Activated CD8-positive, alpha-beta memory T cell treated with anti-CD3 and anti-CD28 coated beads, Interleukin-2, amount 10 ng/mL, durations not matched to agents 7 days and 5 days (primary cell): Measurements from ENCODE around the gene SHROOM4. TPM values are rescaled to one million over a fixed set of nuclear protein-coding genes. Genes with fewer than 3 reads are reported as not detected.
A peak's percentile ranks its signal among the peaks of the same experiment; 100 is the strongest.

Experiments used
- ATAC-seq: fragments of 150-1000 bp; cut with Tn5 transposase; one replicate; pipeline ENCODE4 v1.10.0; 2021; ENCODE audit warnings: moderate library complexity
- CTCF ChIA-PET: fragments of 350-600 bp; sonication (Branson Sonifier 250); formaldehyde crosslinking; loops from one replicate; lab custom pipeline; 2021; ENCODE audit warnings: antibody characterized with exemption; lab: Charles Lee
- DNase-seq: peaks from one replicate; pipeline ENCODE4 v3.0.0-alpha.2; 2020
- H3K27ac Mint-ChIP-seq: one replicate; pipeline ENCODE4 v1.8.0; 2021; ENCODE audit warnings: mild to moderate bottlenecking, mixed read lengths
- H3K27me3 Mint-ChIP-seq: one replicate; pipeline ENCODE4 v1.8.0; 2021; ENCODE audit warnings: mixed read lengths
- H3K36me3 Mint-ChIP-seq: one replicate; pipeline ENCODE4 v1.8.0; 2021; ENCODE audit warnings: mild to moderate bottlenecking, mixed read lengths
- H3K4me1 Mint-ChIP-seq: one replicate; pipeline ENCODE4 v1.8.0; 2021; ENCODE audit warnings: mixed read lengths
- H3K4me3 Mint-ChIP-seq: one replicate; pipeline ENCODE4 v1.8.0; 2021; ENCODE audit warnings: mild to moderate bottlenecking, moderate library complexity, mixed read lengths
- H3K9me3 Mint-ChIP-seq: one replicate; pipeline ENCODE4 v1.8.0; 2022; ENCODE audit warnings: low read depth, mixed read lengths
- total RNA-seq, 2 experiments: library from RNA; stranded (reverse); gene quantifications; one replicate each; pipeline ENCODE4 v1.2.3, GENCODE V29; 2021

The SHROOM4 gene
- total RNA-seq, 2 experiments from 2014 or later, result not detected

DNA sequence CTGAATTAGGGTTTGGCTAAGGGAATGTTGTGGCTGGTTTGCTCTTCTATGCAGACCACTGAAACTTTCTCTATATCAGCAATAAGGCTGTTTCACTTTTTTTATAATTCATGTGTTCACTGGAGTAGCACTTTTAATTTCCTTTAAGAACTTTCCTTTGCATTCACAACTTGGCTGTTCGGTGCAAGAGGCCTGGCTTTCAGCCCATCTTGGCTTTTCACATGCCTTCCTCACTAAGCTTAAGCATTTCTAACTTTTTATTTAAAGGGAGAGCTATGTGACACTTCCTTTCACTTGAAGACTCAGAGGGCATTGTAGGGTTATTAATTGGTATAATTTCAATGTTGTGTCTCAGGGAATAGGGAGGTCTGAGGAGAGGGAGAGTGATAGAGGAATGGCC, 142.3 kb downstream of the SHROOM4 start:
- H3K36me3 Mint-ChIP-seq, result no peaks in the 10 kb centered on the region
- CTCF ChIA-PET, result no interaction called here
- H3K4me1 Mint-ChIP-seq, result no peaks in the 10 kb centered on the region
- DNase-seq (no peak), ATAC-seq (no peak)
- peaks cover 21% of the 10 kb centered on the region for H3K27me3 Mint-ChIP-seq
- no peak overlapping the region for H3K27ac Mint-ChIP-seq
- H3K9me3 Mint-ChIP-seq, result no peaks in the 10 kb centered on the region
- H3K4me3 Mint-ChIP-seq, result no peak overlapping the region

DNA sequence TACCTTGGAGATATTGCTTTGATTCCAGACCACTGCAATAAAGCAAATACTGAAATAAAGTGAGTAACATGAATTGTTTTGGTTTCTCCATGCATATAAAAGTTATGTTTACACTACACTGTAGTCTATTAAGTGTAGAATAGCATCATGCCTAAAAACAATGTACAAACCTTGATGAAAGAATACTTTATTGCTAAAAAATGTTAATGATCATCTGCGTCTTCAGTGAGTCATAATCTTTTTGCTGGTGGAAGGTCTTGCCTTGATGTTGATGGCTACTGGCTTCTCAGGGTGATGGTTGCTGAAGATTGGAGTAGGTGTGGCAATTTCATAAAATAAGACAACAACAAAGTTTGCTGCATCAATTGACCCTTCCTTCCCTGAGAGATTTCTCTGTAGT, 145.1 kb downstream of the SHROOM4 start:
- Mint-ChIP-seq H3K27me3 (peaks cover 17% of the 10 kb centered on the region), H3K4me1 (no peaks in the 10 kb centered on the region), H3K36me3 (no peaks in the 10 kb centered on the region), H3K4me3 (no peak overlapping the region), H3K27ac (no peak overlapping the region), H3K9me3 (no peaks in the 10 kb centered on the region)
- no peak for ATAC-seq
- no peak for DNase-seq
- CTCF ChIA-PET, result no interaction called here

DNA sequence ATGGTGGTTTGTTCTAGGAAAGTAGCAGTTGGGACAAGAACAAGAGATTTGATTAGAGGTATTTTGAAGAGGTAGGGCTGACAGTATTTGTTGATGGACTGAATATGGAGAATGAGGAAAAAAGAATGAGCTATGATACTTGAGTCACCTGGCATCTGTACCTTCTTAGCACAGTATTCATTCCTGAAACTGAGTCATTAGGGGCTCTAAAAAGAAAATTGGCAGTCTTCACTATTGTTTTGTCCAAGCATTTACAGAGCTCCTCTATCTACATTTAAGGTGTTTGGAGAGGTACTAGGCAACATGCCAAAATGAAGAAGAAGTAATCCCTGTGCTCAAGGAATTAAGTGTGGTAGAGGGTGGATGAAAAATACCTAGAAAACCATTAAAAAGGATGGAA, 165.8 kb downstream of the SHROOM4 start:
- H3K4me3 Mint-ChIP-seq, result no peak overlapping the region
- no peak for ATAC-seq
- H3K27ac Mint-ChIP-seq, result no peak overlapping the region
- CTCF ChIA-PET, result no interaction called here
- no peaks in the 10 kb centered on the region for H3K9me3 Mint-ChIP-seq
- DNase-seq, result no peak
- no peaks in the 10 kb centered on the region for H3K4me1 Mint-ChIP-seq
- H3K27me3 Mint-ChIP-seq, result no peaks in the 10 kb centered on the region
- H3K36me3 Mint-ChIP-seq, result no peaks in the 10 kb centered on the region

DNA sequence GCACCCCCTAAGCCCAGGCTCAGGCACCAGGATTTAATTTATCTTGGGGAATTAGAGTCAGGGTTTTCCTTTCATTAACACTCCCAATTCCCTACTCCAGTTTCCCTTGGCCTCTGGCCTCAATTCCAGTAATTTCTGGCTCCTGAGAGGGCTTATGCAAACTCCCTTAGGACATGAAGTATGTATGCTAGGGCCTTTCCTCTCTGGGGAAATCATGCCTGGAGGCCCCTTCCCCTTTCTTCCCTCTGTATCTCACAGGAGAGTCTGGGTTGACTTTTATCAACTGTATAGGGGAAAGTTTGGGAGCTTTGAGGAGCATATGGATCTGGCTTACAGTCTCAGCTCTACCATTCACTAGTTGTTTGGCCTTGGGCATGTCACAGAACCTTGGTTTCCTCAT, 169.5 kb downstream of the SHROOM4 start:
- Mint-ChIP-seq H3K36me3 (no peaks in the 10 kb centered on the region), H3K27ac (no peak overlapping the region), H3K9me3 (no peaks in the 10 kb centered on the region), H3K4me1 (no peaks in the 10 kb centered on the region), H3K4me3 (no peak overlapping the region), H3K27me3 (no peaks in the 10 kb centered on the region)
- DNase-seq (no peak), ATAC-seq (no peak)
- CTCF ChIA-PET, result no interaction called here

DNA sequence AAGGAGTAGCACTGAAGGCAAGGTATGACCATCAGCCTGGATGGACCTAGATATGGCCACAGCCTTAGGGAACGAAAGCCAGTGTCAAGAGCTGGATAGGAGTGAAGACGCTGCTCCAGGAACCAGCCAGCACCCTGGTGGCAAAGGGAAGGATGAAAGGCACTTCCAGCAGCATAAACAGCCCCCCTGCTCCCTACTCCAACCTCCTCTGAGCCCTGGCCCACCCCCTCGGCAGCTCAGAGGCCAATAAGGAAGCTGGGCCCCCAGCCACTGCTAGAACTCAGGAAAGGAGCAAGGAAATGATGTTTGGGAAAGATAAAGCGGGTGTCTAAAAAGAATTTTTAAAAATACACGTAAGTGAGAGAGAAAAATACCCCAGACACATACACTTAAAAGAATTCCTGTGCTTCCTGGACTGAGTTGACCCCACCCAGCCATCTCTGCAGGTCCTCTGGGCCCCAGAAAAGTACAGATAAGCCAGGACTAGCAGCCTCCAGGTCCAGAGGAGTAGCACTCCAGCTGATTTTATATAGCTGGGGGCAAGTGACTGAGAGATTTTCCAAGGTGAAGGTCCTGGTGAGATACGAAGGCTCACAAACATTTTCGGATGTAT, 170.4 kb downstream of the SHROOM4 start:
- CTCF ChIA-PET, result no interaction called here
- Mint-ChIP-seq H3K27me3 (no peaks in the 10 kb centered on the region), H3K36me3 (no peaks in the 10 kb centered on the region), H3K27ac (no peak overlapping the region), H3K4me1 (no peaks in the 10 kb centered on the region), H3K9me3 (no peaks in the 10 kb centered on the region), H3K4me3 (no peak overlapping the region)
- DNase-seq, result no peak
- no peak for ATAC-seq

DNA sequence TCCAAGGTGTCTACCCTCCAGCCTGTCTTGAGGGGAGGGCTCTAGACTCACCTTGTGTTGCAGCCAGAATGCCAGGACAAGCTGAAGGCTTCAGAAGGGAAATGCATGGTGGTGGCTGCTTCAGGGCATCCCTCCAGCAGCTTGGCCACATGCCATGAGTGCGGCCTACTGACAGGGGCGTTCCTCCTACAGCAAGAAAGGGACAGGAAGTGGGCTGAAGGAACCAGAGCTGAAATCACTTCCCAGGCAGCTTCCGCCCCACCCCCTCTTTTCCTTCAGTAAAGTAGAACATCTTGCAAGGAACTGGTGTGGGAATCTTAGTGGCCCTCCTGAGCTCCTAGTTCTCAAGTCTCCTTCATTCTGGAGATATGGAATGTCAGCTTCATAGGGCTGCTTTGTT, 175.9 kb downstream of the SHROOM4 start:
- no peak for ATAC-seq
- Mint-ChIP-seq H3K27me3 (no peaks in the 10 kb centered on the region), H3K4me1 (no peaks in the 10 kb centered on the region), H3K27ac (no peak overlapping the region), H3K4me3 (no peak overlapping the region), H3K9me3 (no peaks in the 10 kb centered on the region), H3K36me3 (no peaks in the 10 kb centered on the region)
- CTCF ChIA-PET, result no interaction called here
- no peak for DNase-seq

DNA sequence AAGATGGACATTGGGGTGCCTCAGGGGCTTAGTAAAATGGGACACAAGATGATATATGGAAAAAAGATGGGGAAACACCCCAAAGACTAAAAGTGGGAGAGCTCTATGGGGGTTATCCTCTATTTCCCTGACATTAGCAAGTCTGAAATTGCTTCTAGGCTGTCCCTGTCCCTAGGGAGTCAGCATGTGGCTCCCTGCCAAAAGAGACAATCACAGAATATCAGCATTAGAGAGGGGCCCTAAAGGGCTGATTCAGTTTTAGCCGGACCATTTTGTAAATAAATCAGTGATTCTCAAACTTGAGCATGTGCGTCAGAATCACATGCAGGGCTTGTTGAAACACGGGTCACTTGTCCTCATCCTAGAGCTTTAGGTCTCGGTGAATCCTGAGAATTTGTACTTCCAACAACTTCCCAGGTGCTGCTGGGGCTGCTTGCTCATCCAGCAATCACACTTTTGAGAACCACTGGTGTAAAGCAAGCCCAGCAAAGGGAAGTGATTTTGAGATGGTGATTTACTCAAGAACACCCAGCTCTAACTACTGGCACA, 178.1 kb downstream of the SHROOM4 start:
- Mint-ChIP-seq H3K27ac (no peak overlapping the region), H3K27me3 (no peaks in the 10 kb centered on the region), H3K4me1 (no peaks in the 10 kb centered on the region), H3K9me3 (no peaks in the 10 kb centered on the region), H3K36me3 (no peaks in the 10 kb centered on the region), H3K4me3 (no peak overlapping the region)
- no peak for DNase-seq
- no peak for ATAC-seq
- CTCF ChIA-PET, result no interaction called here

DNA sequence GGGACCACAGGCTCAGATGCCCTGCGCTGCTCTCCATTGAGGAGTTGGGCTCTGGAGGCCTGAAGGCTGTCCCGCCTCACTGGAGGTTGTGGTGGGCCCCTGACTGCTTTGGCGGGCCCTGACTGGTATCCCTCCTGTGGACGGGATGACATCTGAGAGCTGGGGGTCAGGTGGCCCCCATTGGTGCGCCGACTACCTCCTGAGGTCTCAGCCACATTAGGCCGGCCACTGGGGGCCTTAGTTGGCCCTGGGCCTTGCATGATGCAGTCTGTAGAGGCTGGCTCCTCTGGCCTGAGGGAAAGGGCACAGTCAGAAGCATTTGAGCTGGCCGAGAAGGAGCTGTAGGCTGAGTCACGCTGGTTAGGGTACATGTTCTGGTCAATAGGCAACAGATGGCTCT, 178.8 kb downstream of the SHROOM4 start:
- H3K9me3 Mint-ChIP-seq, result no peaks in the 10 kb centered on the region
- H3K36me3 Mint-ChIP-seq, result no peaks in the 10 kb centered on the region
- H3K4me3 Mint-ChIP-seq, result no peak overlapping the region
- no peaks in the 10 kb centered on the region for H3K27me3 Mint-ChIP-seq
- DNase-seq (no peak), ATAC-seq (no peak)
- no peaks in the 10 kb centered on the region for H3K4me1 Mint-ChIP-seq
- CTCF ChIA-PET, result no interaction called here
- H3K27ac Mint-ChIP-seq, result no peak overlapping the region

DNA sequence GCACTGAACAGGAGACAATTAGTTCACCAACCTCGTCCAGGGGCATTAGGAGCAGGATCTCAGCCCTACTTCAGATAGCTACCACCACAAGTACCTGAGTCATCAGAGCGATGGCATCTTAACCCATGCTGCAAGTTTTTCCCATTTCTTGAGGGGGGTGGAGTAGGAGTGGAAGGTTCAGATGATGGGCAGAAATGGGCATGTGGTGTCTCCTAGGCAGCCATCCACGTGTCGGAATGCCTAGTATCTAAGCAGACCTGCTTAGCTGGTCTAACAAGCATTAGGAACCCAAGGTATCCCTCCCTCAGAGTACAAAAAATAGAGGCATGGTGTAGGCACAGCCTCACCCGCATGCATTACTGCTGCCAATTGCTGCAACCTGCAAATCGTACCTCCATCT, 184.2 kb downstream of the SHROOM4 start:
- no peak overlapping the region for H3K27ac Mint-ChIP-seq
- H3K36me3 Mint-ChIP-seq, result no peaks in the 10 kb centered on the region
- no peaks in the 10 kb centered on the region for H3K9me3 Mint-ChIP-seq
- no peaks in the 10 kb centered on the region for H3K4me1 Mint-ChIP-seq
- CTCF ChIA-PET, result no interaction called here
- H3K27me3 Mint-ChIP-seq, result no peaks in the 10 kb centered on the region
- DNase-seq, result no peak
- ATAC-seq, result no peak
- H3K4me3 Mint-ChIP-seq, result no peak overlapping the region

DNA sequence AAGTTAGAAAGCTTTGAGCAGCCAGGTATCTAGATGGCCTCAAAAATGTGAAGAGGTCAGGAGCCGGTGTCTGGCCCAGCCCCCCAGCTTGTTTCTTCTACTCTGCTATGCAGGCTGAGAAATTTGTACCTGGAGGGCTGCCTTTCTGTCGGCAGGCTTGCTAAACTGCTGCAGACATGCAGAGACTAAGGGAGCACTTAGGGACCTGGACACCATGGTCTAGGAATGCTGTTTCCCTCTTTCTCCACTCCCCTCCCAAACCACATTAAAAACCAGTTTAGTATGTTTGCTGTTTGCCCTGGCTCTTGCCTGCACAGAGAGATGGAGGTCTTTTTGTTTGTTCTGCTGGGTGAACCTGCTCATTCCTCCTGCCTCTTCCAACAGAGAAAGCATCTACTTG, 186.3 kb downstream of the SHROOM4 start:
- no peak for ATAC-seq
- Mint-ChIP-seq H3K27ac (no peak overlapping the region), H3K9me3 (no peaks in the 10 kb centered on the region), H3K4me1 (peaks cover 4% of the 10 kb centered on the region), H3K27me3 (no peaks in the 10 kb centered on the region), H3K36me3 (no peaks in the 10 kb centered on the region), H3K4me3 (no peak overlapping the region)
- DNase-seq, result no peak
- CTCF ChIA-PET, result no interaction called here

DNA sequence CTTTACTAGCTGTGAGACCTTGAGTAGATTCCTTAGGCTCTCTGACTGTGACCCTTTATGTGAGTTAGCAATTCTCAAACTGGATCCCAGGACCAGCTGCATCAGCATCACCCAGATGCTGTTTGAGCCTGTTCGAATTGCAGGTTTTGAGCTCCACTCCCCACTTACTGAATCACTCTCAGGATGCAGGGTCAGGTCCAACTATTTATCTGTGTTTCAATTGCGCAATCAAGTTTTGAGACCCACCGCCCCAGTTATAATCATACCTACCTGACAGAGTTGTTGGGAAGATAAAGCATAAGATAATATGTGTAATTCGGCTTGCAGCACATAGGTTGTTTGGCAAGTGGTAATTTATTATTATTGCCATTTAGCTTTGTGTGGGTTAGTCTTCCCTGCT, 187.6 kb downstream of the SHROOM4 start:
- DNase-seq, result no peak
- CTCF ChIA-PET, result no interaction called here
- Mint-ChIP-seq H3K27me3 (no peaks in the 10 kb centered on the region), H3K4me3 (no peak overlapping the region), H3K9me3 (no peaks in the 10 kb centered on the region), H3K27ac (no peak overlapping the region), H3K4me1 (peaks cover 11% of the 10 kb centered on the region), H3K36me3 (no peaks in the 10 kb centered on the region)
- ATAC-seq, result no peak

DNA sequence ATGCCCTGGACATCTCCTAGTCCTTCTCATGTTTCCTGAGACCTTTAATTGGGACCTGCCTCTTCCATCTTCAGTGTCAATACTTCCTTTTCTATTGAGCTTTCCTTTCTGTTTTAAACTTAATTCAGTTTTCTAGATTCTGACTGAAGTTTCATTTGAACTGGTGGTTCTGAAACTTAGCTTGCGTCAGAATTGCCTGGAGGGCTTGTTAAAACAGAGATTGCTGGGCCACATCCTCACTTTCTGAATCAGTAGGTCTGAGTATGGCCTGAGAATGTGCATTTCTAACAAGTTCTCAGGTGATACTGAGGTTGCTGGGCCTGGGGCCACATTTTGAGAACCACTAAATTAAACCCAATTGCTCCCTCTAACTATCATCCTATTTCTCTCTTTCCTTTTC, 191.2 kb downstream of the SHROOM4 start:
- Mint-ChIP-seq H3K4me3 (no peak overlapping the region), H3K27ac (no peak overlapping the region), H3K27me3 (no peaks in the 10 kb centered on the region), H3K4me1 (peaks cover 11% of the 10 kb centered on the region), H3K36me3 (no peaks in the 10 kb centered on the region), H3K9me3 (no peaks in the 10 kb centered on the region)
- DNase-seq (peak; percentile 40), ATAC-seq (no peak)
- CTCF ChIA-PET, result no interaction called here

DNA sequence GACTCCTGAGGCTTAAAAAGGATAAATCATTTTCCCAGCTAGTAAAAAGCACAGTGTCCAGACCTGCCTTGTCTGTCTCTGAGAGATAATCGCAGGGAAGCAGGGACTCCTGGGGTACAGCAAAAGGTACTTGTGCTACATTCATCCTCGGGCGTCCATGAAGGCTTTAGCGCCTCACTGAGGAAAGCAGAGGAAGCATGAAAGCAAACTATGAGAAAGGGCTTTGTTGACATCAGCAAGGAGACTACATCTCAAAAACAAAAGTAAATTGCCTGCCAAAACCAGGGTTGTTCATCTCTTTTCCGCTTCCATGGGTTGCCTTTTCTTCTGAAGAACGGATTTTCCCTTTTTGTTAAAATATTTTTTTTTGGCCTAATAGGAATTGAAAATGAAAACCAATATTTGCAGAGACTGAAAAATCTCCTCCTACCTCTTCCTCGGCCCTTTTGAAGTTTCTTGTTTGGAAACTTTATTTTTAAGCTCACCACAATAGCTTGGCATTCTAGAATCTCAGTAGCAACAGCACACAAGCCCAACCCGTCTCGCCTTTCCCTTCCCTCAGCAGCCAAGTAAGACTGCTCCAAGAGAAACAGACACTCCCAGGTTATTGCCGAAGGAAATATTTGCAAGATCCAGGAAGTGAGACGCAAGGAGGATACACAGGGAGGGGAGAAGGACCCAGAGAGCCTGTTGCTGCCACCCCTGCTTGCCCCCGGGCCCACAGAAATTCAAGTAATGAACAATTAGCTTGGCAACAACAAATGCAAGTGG, 195.0 kb downstream of the SHROOM4 start:
- Mint-ChIP-seq H3K4me3 (no peak overlapping the region), H3K36me3 (no peaks in the 10 kb centered on the region), H3K4me1 (peaks cover 8% of the 10 kb centered on the region), H3K9me3 (no peaks in the 10 kb centered on the region), H3K27me3 (peaks cover 2% of the 10 kb centered on the region), H3K27ac (no peak overlapping the region)
- CTCF ChIA-PET, result no interaction called here
- ATAC-seq, result no peak
- no peak for DNase-seq

DNA sequence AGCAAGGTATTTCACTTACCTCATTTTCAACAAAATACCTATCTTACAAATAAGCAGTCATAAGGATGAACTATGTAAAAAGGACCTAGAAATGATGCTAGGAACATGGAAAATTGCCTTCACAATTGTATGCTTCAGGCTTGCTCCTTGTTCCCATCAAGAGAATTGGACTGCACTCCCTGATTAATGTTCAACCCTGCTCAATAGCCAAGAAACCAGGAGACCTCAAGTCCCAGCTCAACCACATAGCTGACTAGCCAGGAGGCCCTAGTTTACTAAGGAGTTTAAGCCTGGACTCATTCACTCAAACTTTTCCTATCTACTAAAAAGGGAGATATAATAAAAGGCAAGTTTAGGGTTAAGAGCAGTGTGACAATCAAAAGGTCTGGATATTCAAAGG, 196.8 kb downstream of the SHROOM4 start:
- Mint-ChIP-seq H3K36me3 (no peaks in the 10 kb centered on the region), H3K9me3 (no peaks in the 10 kb centered on the region), H3K27ac (no peak overlapping the region), H3K27me3 (peaks cover 4% of the 10 kb centered on the region), H3K4me3 (no peak overlapping the region), H3K4me1 (peaks cover 3% of the 10 kb centered on the region)
- CTCF ChIA-PET, result no interaction called here
- DNase-seq, result no peak
- ATAC-seq, result no peak
